CD14-positive monocyte (primary cell): ENCODE results near the gene ZNF688. TPM values are rescaled to one million over a fixed set of nuclear protein-coding genes. Genes with fewer than 3 reads are reported as not detected.
"Not testable (repeated sequence)": the region's sequence is repeated elsewhere in the genome, so short reads cannot be mapped to it uniquely, and the experiment has no call there.

Experiments
- DNase-seq, 3 donors: peaks; one replicate each; pipeline ENCODE4 v3.0.0-alpha.2; 2011 to 2022
- H2AFZ ChIP-seq: 2 replicates; pipeline ENCODE4 v1.6.0; 2012; ENCODE audit warnings: mild to moderate bottlenecking, low read depth, low read length, inconsistent platforms; ENCODE audit not compliant: insufficient read depth, poor library complexity, severe bottlenecking
- H3K27ac ChIP-seq, 2 donors: 1 replicate in 1 of 2; 2 replicates in 1 of 2; pipeline ENCODE4 v1.5.1; 2012 to 2013; ENCODE audit warnings: low read length in 2 of 2, control low read depth in 1 of 2, inconsistent platforms in 1 of 2, low read depth in 1 of 2, mild to moderate bottlenecking in 1 of 2
- H3K27me3 ChIP-seq, 2 donors: one replicate each; pipeline versions ENCODE4 v1.6.0 to v1.6.1; 2011 to 2013; ENCODE audit warnings: low read length in 2 of 2; ENCODE audit not compliant: control insufficient read depth in 2 of 2, insufficient read depth in 2 of 2
- H3K36me3 ChIP-seq, 2 donors: replicated peaks in 1 of 2; 1 replicate in 1 of 2; 2 replicates in 1 of 2; pipeline versions ENCODE4 v1.5.1 to v1.6.1; 2012 to 2013; ENCODE audit warnings: low read length in 2 of 2, control low read depth in 1 of 2, inconsistent platforms in 1 of 2, mild to moderate bottlenecking in 1 of 2; ENCODE audit not compliant: insufficient read depth in 2 of 2, control insufficient read depth in 1 of 2
- H3K4me1 ChIP-seq, 2 donors: 1 replicate in 1 of 2; 2 replicates in 1 of 2; pipeline versions ENCODE4 v1.5.1 to v1.6.1; 2012 to 2013; ENCODE audit warnings: low read length in 2 of 2, control low read depth in 1 of 2, inconsistent platforms in 1 of 2, mild to moderate bottlenecking in 1 of 2, moderate library complexity in 1 of 2; ENCODE audit not compliant: insufficient read depth in 2 of 2, control insufficient read depth in 1 of 2
- H3K4me2 ChIP-seq: replicated peaks from 2 replicates; pipeline ENCODE3; 2012; ENCODE audit warnings: low read length, moderate library complexity, mild to moderate bottlenecking; ENCODE audit not compliant: poor library complexity, severe bottlenecking; ENCODE audit errors: extremely low read depth
- H3K4me3 ChIP-seq, 3 experiments: fragments of 200-600 bp in 1 of 3; sonication (generic) in 1 of 3; replicated peaks in 1 of 3; 1 replicate in 2 of 3; 2 replicates in 1 of 3; pipeline ENCODE4 v1.5.1; 2011 to 2013; ENCODE audit warnings: low read length in 3 of 3, mild to moderate bottlenecking in 3 of 3, control low read depth in 2 of 3, low read depth in 2 of 3, inconsistent platforms in 1 of 3, moderate library complexity in 1 of 3
- H3K79me2 ChIP-seq: 2 replicates; pipeline ENCODE4 v1.6.0; 2012; ENCODE audit warnings: mild to moderate bottlenecking, control low read depth, inconsistent platforms, low read length, moderate library complexity; ENCODE audit not compliant: insufficient read depth
- H3K9ac ChIP-seq: 2 replicates; pipeline ENCODE4 v1.6.0; 2017; ENCODE audit warnings: low read length, mild to moderate bottlenecking; ENCODE audit not compliant: insufficient read depth, poor library complexity, severe bottlenecking
- H3K9me3 ChIP-seq, 2 donors: replicated peaks in 1 of 2; 1 replicate in 1 of 2; 2 replicates in 1 of 2; pipeline versions ENCODE4 v1.5.1 to v1.6.1; 2012 to 2013; ENCODE audit warnings: low read length in 2 of 2, control low read depth in 1 of 2; ENCODE audit not compliant: control insufficient read depth in 1 of 2, insufficient read depth in 1 of 2
- H4K20me1 ChIP-seq: 2 replicates; pipeline ENCODE4 v1.6.0; 2012; ENCODE audit warnings: mild to moderate bottlenecking, low read length, control low read depth, moderate library complexity; ENCODE audit not compliant: insufficient read depth
- H3K27ac Mint-ChIP-seq, 7 donors: one replicate each; pipeline ENCODE4 v1.8.0; 2020; ENCODE audit warnings: mild to moderate bottlenecking in 7 of 7, mixed read lengths in 7 of 7, moderate library complexity in 6 of 7, inconsistent platforms in 2 of 7
- H3K27me3 Mint-ChIP-seq, 3 donors: one replicate each; pipeline ENCODE4 v1.8.0; 2021 to 2022; ENCODE audit warnings: low read depth in 3 of 3, mild to moderate bottlenecking in 3 of 3, mixed read lengths in 3 of 3, moderate library complexity in 3 of 3, inconsistent platforms in 1 of 3
- H3K36me3 Mint-ChIP-seq, 2 donors: one replicate each; pipeline ENCODE4 v1.8.0; 2020; ENCODE audit warnings: mixed read lengths in 2 of 2, inconsistent platforms in 1 of 2, mild to moderate bottlenecking in 1 of 2
- H3K4me1 Mint-ChIP-seq: one replicate; pipeline ENCODE4 v1.8.0; 2020; ENCODE audit warnings: mild to moderate bottlenecking, mixed read lengths
- H3K4me3 Mint-ChIP-seq, 2 donors: one replicate each; pipeline ENCODE4 v1.8.0; 2020; ENCODE audit warnings: mild to moderate bottlenecking in 2 of 2, mixed read lengths in 2 of 2, moderate library complexity in 1 of 2
- H3K9me3 Mint-ChIP-seq, 7 donors: one replicate each; pipeline ENCODE4 v1.8.0; 2020 to 2022; ENCODE audit warnings: mixed read lengths in 7 of 7, mild to moderate bottlenecking in 6 of 7, moderate library complexity in 6 of 7, inconsistent platforms in 2 of 7
- CTCF ChIP-seq: fragments of 200-600 bp; IDR thresholded peaks from one replicate; pipeline ENCODE4 v1.8.0; 2022; ENCODE audit warnings: antibody characterized with exemption, mild to moderate bottlenecking
- WGBS: methylation state at CpG from one replicate; pipeline ENCODE4 v1.1.5; 2013; ENCODE audit warnings: missing lambda C conversion rate; ENCODE audit not compliant: insufficient coverage; 5-methylcytosine and 5-hydroxymethylcytosine counted together
- intact Hi-C, 2 donors: fragments of 100-400 bp; cut with micrococcal nuclease; formaldehyde crosslinking; loops; one replicate each; pipeline versions ENCODE4 v1.15.0 to v1.15.1; 2023
- polyA plus RNA-seq, 3 donors: library from polyadenylated mRNA; depleted of rRNA in 1 of 3; unstranded in 2 of 3; stranded (reverse) in 1 of 3; fragments of 300-500 nt in 2 of 3; fragments of >200 nt in 1 of 3; fragmentation: Illumina TruSeq in 2 of 3; gene quantifications; 1 replicate in 2 of 3; 2 replicates in 1 of 3; pipeline ENCODE4 v1.2.3, GENCODE V29; 2012 to 2021

ZNF688 gene
- polyA plus RNA-seq, 3 donors, result 10.3 to 24.1 (median 18.9) TPM

DNA sequence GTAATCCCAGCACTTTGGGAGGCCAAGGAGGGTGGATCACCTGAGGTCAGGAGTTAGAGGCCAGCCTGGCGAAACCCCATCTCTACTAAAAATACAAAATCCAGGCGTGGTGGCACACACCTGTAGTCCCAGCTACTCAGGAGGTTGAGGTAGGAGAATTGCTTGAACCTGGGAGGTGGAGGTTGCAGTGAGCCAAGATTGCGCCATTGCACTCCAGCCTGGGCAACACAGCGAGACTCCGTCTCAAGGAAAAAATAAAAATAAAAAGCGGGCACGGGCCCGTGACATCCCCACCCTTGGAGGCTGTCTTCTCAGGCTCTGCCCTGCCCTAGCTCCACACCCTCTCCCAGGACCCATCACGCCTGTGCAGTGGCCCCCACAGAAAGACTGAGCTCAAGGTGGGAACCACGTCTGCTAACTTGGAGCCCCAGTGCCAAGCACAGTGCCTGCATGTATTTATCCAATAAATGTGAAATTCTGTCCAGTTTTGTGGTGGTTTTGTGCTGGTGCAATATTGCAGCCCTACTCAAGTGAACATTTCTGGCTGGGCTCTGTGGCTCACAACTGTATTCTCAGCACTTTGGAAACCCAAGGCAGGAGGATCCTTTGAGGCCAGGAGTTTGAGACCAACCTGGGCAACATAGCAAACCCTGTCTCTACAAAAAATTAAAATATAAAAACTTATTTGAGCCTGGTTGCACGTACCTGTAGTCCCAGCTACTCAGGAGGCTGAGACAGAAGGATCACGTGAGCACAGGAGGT lies 48.6 kb downstream of the ZNF688 start:
- peaks cover 11% of the 10 kb centered on the region for H3K4me1 Mint-ChIP-seq
- not testable (repeated sequence) for H3K4me3 Mint-ChIP-seq
- peaks cover 56% of the 10 kb centered on the region for H4K20me1 ChIP-seq

DNA sequence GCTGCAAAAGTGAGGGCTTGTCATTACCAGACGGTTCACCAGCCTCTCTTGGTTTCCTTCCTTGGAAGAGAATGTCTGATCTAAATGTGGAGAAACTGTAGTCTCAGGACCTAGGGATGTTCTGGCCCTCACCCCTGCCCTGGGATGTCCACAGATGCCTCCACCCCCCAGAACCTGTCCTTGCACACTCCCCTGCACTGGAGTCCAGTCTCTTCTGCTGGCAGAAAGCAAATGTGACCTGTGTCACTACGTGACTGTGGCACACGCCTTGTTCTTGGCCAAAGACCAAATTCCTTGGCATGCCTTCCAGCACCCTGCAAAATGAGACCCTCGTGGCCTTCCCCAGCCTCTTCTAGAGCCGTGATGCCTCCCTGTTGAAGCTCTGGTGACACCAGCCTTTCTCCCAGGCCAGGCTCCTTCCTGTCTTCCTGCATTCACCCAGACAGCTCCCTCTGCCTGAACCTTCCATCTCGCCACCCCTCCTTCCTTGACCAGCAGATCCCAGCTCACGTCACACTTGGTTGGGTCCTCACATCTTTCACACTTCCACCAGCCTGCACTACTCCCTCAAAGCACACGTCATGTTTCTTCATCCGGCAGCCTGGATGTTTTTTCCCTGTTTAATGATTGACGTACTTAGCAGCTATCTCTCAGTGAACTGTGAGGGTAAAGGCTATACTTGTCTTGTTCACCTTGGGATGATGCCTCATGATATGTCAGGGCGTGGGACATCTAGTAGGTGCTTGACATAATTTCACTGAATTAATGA lies 49.5 kb downstream of the ZNF688 start:
- no peak for DNase-seq
- TF ChIP-seq CTCF, result no peak
- Histone ChIP-seq H3K9me3 (no peaks in the 10 kb centered on the region), H2AFZ (no peak overlapping the region), H3K36me3 (peaks cover 47 to 57% of the 10 kb centered on the region in 2 donors), H3K9ac (no peak overlapping the region), H3K27me3 (no peaks in the 10 kb centered on the region), H3K79me2 (no peaks in the 10 kb centered on the region), H3K4me2 (no peak overlapping the region), H3K4me3 (no peak overlapping the region), H3K27ac (no peak overlapping the region), H3K4me1 (peaks cover 8 to 15% of the 10 kb centered on the region in 2 donors), H4K20me1 (peaks cover 65% of the 10 kb centered on the region)
- peak overlapping the region in 2 of 7 donors; percentile 33 to 58 for H3K27ac Mint-ChIP-seq
- H3K27me3 Mint-ChIP-seq, result peaks cover 0 to 2% (median 0%) of the 10 kb centered on the region in 3 donors
- peaks cover 50 to 58% of the 10 kb centered on the region in 2 donors for H3K36me3 Mint-ChIP-seq
- peaks cover 0 to 2% (median 0%) of the 10 kb centered on the region in 7 donors for H3K9me3 Mint-ChIP-seq
- intact Hi-C loops, result no loop called here
- WGBS, result 86% methylated on average over 9 of the region's 11 CpGs
- no peak overlapping the region for H3K4me3 Mint-ChIP-seq
- H3K4me1 Mint-ChIP-seq, result peaks cover 5% of the 10 kb centered on the region

More for the DNA sequence above, 48.6 kb downstream of the ZNF688 start:
- H3K4me2 ChIP-seq, H3K27me3 Mint-ChIP-seq, H2AFZ ChIP-seq, H3K4me3 ChIP-seq, intact Hi-C loops, H3K9me3 Mint-ChIP-seq, DNase-seq, H3K9ac ChIP-seq, H3K79me2 ChIP-seq, H3K27me3 ChIP-seq, H3K27ac ChIP-seq, H3K9me3 ChIP-seq: not testable (repeated sequence)
- WGBS, result 88% methylated on average over 6 of the region's 12 CpGs
- H3K36me3 Mint-ChIP-seq, result peaks cover 42 to 50% of the 10 kb centered on the region in 2 donors
- H3K4me1 ChIP-seq, result peaks cover 13 to 22% of the 10 kb centered on the region in 2 donors
- H3K36me3 ChIP-seq, result peaks cover 39 to 49% of the 10 kb centered on the region in 2 donors
- peak overlapping the region in 1 of 7 donors; percentile 80 for H3K27ac Mint-ChIP-seq
